Measurements from ENCODE around the gene SPATA13. TPM values are rescaled to one million over a fixed set of nuclear protein-coding genes. Genes with fewer than 3 reads are reported as not detected.

The SPATA13 gene
- total and polyA plus RNA-seq, 2 donors (not counting 3 experiments of a cell fraction or from before 2014, with no cell fraction given), result 6.6 to 12.9 TPM

- Histone ChIP-seq H2AFZ (ENCODE audit: low read depth, low read length) (no peak overlapping the region), H3K4me2 (ENCODE audit: insufficient read depth, low read length) (no peak overlapping the region), H3K9ac (replicated peaks; ENCODE audit: extremely low read depth, insufficient read depth, low read length) (no peak overlapping the region), H3K9me3 (replicated peaks; ENCODE audit: control insufficient read depth, insufficient read depth, low read length) (no peaks in the 10 kb centered on the region), H3K27ac (ENCODE audit: insufficient read depth, low read depth, low read length) (no peak overlapping the region), H4K20me1 (replicated peaks; ENCODE audit: control insufficient read depth, extremely low read depth, insufficient read depth, low read length) (no peaks in the 10 kb centered on the region), H3K36me3 (ENCODE audit: control insufficient read depth in 2 of 2, extremely low read depth in 1 of 2, insufficient read depth in 2 of 2, low read length in 2 of 2) (no peaks in the 10 kb centered on the region), H3K4me1 (ENCODE audit: control insufficient read depth, extremely low read depth, insufficient read depth, low read length) (no peaks in the 10 kb centered on the region), H3K4me3 (replicated peaks in 1 of 3; ENCODE audit: insufficient read depth in 1 of 3, low read depth in 1 of 3, low read length in 3 of 3) (no peak overlapping the region), H3K79me2 (ENCODE audit: control insufficient read depth, insufficient read depth, low read length) (no peaks in the 10 kb centered on the region), H3K27me3 (ENCODE audit: control insufficient read depth in 2 of 2, insufficient read depth in 2 of 2, low read length in 2 of 2) (no peaks in the 10 kb centered on the region), H3K9me1 (replicated peaks; ENCODE audit: control insufficient read depth, extremely low read depth, insufficient read depth, low read length) (no peaks in the 10 kb centered on the region)
- DNase-seq (ENCODE audit: low read depth, low spot score) (no peak), FAIRE-seq (no peak)
- CTCF ChIA-PET, result interaction anchor here (1.1 to 1.6 kb wide), 3 partner anchors 14 to 202 kb away, joined by 4 to 11 read pairs (median 4); no protein-coding TSS in a partner anchor
- no TSS peak for BruUV-seq (replicated peaks)
- POLR2A ChIA-PET, result no interaction called here
- intact Hi-C loops (cut with micrococcal nuclease), result loop anchor here (10.0 kb wide), 1 partner anchor 758 kb away; no protein-coding TSS in a partner anchor
- dilution Hi-C loops (cut with MboI; ENCODE audit: extremely low pct_ligation_motif_present, low sequenced_read_pairs), result no loop called here
- TF ChIP-seq FOS (IDR thresholded peaks at IDR 0.05; ENCODE audit: borderline replicate concordance, insufficient read depth, low read length) (no peak), GATA2 (IDR thresholded peaks at IDR 0.05; ENCODE audit: insufficient read depth, insufficient read length, low read depth, low read length) (no peak), MYC (IDR thresholded peaks at IDR 0.05; ENCODE audit: low read depth, low read length) (no peak)
Measured at GRCh38 chr13:24222756-24223155, 62.2 kb downstream of the SPATA13 start.

- ChIA-PET CTCF (interaction anchor here (1.5 kb wide), 1 partner anchor 203 kb away, joined by 3 read pairs; no protein-coding TSS in a partner anchor), POLR2A (no interaction called here)
- TF ChIP-seq MAX (IDR thresholded peaks at IDR 0.05; ENCODE audit: insufficient read depth, insufficient read length) (no peak), POLR2A (IDR thresholded peaks at IDR 0.05; ENCODE audit: low read depth, low read length) (no peak), POLR2AphosphoS5 (IDR thresholded peaks at IDR 0.05; ENCODE audit: insufficient read depth, low read depth, low read length) (no peak), GATA2 (IDR thresholded peaks at IDR 0.05; ENCODE audit: insufficient read depth, insufficient read length, low read depth, low read length) (no peak), EZH2 (IDR thresholded peaks at IDR 0.05; ENCODE audit: borderline replicate concordance, low read depth, low read length, severe bottlenecking) (no peak), MYC (IDR thresholded peaks at IDR 0.05; ENCODE audit: low read depth, low read length) (no peak), CTCF (IDR thresholded peaks at IDR 0.05; ENCODE audit: extremely low read depth in 1 of 2, insufficient read depth in 1 of 2, low read depth in 1 of 2, low read length in 2 of 2) (no peak), FOS (IDR thresholded peaks at IDR 0.05; ENCODE audit: borderline replicate concordance, insufficient read depth, low read length) (no peak), JUN (IDR thresholded peaks at IDR 0.05; ENCODE audit: borderline replicate concordance, insufficient read depth, insufficient read length, low read depth) (no peak)
- dilution Hi-C loops (cut with MboI; ENCODE audit: extremely low pct_ligation_motif_present, low sequenced_read_pairs) (no loop called here), intact Hi-C loops (cut with micrococcal nuclease) (loop anchor here (10.0 kb wide), 1 partner anchor 759 kb away; no protein-coding TSS in a partner anchor)
- no peak for FAIRE-seq
- Histone ChIP-seq H3K9me3 (replicated peaks; ENCODE audit: control insufficient read depth, insufficient read depth, low read length) (no peaks in the 10 kb centered on the region), H3K36me3 (ENCODE audit: control insufficient read depth in 2 of 2, extremely low read depth in 1 of 2, insufficient read depth in 2 of 2, low read length in 2 of 2) (no peaks in the 10 kb centered on the region), H3K27me3 (ENCODE audit: control insufficient read depth in 2 of 2, insufficient read depth in 2 of 2, low read length in 2 of 2) (no peaks in the 10 kb centered on the region), H3K27ac (ENCODE audit: insufficient read depth, low read depth, low read length) (no peak overlapping the region), H3K9ac (replicated peaks; ENCODE audit: extremely low read depth, insufficient read depth, low read length) (no peak overlapping the region), H3K4me1 (ENCODE audit: control insufficient read depth, extremely low read depth, insufficient read depth, low read length) (no peaks in the 10 kb centered on the region), H3K4me3 (replicated peaks in 1 of 3; ENCODE audit: insufficient read depth in 1 of 3, low read depth in 1 of 3, low read length in 3 of 3) (no peak overlapping the region), H3K9me1 (replicated peaks; ENCODE audit: control insufficient read depth, extremely low read depth, insufficient read depth, low read length) (no peaks in the 10 kb centered on the region), H3K79me2 (ENCODE audit: control insufficient read depth, insufficient read depth, low read length) (no peaks in the 10 kb centered on the region), H4K20me1 (replicated peaks; ENCODE audit: control insufficient read depth, extremely low read depth, insufficient read depth, low read length) (no peaks in the 10 kb centered on the region), H3K4me2 (ENCODE audit: insufficient read depth, low read length) (no peak overlapping the region), H2AFZ (ENCODE audit: low read depth, low read length) (no peak overlapping the region)
- no peak for DNase-seq (ENCODE audit: low read depth, low spot score)
- no TSS peak for BruUV-seq (replicated peaks)
Measured at GRCh38 chr13:24223341-24224231, 63.1 kb downstream of the SPATA13 start.

Data from endothelial cell of umbilical vein (primary cell).